ENCODE data around the gene SPATA46.

SPATA46 gene

DNA sequence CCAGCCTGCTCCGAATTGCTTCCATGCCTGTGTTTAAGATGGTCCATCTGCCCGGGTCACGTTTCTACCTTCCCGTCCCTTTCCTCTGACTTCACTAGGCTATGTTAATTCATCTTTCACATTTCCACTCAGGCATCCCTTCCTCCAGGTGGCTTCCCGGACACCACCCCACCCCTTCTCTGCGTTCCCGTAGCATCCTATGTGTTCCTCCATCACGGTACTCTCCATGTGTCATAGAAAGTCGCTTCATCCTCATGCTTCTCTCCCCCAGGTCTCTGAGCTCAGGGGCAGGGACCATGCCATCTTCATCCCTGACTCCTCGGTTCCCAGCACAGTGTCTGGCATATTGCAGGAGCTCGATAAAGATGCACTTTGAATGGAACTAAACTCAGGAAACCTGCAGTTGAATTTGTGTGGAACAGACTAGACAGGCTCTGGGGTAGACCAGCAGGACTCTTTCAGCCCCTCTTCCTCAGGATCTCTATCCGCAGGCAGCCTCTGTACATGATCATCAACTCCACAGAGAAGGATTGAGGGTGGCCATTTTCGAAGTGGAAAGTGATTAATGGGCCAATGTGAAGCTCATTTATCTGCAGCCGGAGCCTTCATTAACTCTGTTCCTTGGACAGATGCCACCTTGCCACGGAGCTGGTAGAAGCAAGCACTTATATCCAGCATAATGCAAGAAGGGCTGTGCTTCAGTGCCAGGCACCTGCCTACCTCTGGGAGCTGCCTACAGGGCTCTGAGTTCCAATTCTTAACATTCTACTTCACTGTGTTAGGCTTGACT lies 13.9 kb upstream of the SPATA46 start:
- DNase-seq: no peak

DNA sequence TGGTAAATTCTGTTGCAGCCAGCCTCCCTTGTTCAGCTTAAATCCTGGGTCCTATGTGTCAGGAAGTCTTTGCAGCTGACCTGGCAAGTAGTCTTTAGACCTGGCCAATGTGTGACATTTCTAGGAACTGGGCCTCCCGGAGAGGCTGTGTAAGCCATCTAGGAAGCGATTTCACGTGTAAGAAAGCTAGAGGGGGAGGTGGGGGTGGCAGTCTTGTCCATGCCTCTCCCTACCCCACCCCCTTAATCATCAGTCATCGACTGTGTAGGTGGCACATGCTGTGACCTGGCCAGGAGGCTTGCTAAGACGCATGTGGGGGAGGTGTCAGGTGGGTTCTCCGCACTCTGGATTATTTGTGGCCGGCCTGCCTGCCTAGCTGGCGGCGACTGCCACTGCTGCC lies 13.3 kb upstream of the SPATA46 start:
- DNase-seq: peak in 1 of 14 donors; percentile 39

GRCh38 chr1:162389021-162389818 lies 12.6 kb upstream of the SPATA46 start:
- DNase-seq: no peak

GRCh38 chr1:162388615-162389014 lies 12.0 kb upstream of the SPATA46 start:
- DNase-seq: no peak

DNA sequence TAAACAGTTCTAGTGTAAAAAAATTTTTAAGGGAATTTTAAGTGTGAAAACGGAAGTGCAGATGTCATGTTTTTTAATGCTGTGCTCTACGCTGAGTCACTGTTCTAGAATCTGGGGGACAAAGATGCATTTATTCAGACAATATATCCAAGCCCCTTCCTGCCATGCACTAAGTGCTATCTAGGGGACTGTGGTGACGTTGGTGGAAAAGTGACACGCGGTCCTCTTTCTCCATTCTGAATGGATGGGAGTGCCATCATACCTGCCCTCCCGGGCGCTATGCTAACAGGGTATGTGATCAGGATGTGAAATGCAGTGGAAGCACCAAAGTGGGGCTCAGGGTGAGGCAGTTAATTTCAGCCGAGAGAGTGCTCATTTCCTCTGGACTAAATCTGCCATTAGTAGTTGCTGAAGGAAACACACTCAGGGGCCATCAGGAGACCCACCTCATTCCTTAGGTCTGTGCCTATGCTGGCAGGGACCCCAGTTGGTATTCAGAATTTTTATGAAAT lies 11.5 kb upstream of the SPATA46 start:
- no peak for DNase-seq

DNA sequence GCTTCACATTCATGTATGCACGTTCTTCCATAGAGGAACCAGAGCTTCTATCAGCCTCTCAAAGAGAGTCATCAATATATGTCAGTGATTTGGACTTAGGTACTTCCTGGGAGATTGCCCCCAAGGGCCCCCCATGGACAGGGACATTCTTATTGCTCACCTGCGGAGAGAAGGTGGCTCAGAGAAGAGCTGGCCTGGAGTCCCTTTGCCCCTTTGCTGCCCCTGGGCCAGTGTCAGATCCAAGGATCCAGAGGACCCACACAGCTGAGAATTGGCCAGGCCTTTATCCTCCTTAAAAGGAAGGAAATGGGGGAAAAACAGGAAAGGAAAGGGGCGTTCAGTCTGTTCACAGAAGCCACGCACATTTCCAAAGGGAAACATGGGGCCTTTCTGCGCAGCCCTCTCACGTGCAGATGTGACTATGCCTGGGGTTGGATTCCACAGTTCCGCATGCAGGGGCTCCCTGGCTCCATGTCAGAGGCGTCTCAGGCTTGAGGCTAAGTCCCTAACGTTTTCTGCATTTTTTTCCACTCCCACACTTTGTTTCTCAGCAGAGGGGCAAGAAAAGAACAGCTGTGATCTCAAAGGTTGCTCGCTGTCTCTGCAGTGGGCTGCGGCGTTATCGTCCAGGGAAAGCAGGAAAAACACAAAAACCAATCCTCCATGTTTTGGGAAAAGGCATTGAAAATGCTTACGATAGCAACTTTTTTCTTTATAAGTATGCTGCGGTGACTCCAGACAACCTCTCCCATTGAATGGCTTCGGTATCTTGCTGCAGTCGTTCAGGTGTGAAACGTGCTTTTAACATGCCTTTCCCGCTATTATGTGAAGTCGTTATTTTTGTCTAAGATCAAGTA lies 10.8 kb upstream of the SPATA46 start:
- no peak for DNase-seq

DNA sequence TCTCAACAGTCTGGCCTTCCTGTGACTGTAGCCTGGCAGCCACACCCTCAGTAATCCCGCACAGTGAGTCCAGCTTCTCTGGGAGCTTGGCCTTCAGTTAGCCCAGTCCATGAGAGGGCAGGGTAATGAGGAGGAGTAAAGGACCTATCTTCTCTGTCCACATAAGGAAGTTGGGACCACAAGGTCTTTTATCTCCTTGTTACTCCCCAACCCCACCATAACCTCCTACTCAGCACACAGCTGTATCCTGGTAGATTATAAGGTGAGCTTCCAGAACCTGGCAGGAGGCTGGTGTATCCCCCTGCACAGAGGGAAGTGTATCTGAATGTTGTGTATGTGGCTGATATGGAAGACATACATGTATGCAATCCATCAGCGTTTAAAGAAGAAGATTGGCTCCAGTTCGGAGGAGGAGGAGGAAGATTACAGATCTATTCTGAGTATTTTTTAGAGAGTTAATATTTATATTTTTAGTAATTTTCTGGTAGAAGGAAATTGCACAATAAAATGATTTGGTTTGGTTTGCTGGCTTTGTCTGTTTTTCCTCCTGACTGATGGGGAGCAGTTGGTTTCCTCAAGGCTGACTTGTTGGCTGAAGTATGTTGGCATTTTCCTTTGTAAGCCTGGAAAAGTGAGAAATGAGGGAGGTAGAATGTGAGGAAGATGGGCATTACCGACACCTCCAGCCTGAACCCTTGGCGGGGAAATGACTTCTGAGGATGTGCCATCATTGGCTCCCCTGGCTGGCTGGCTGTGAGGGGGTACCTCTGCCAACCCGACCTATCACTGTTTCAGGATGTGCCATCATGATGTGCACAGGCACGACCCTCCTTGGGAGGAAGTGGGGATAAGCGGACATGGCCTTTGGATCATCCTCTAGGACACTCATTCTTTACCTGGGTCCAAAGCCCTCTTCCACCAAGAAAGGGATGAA lies 9.9 kb upstream of the SPATA46 start:
- no peak for DNase-seq

- DNase-seq: no peak
Measured at GRCh38 chr1:162385702-162386101, 9.0 kb upstream of the SPATA46 start.

DNA sequence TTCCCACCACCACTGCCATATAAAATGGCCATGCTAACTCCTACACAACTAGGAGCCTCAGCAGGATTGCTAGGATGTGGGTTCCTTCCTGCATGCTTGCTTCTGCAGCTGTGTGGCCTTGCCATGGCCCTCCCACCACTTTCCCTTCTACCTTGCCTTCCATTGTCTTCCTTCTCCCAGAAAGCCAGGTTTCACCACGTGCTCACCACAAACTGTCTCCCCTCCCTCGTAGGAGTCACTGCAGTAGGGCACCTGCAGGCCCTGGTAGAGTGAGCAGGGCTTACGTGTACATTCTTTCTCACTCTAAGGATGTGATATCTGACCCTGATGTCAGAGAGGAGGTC lies 8.6 kb upstream of the SPATA46 start:
- no peak for DNase-seq

- no peak for DNase-seq
Measured at GRCh38 chr1:162384601-162385279, 8.1 kb upstream of the SPATA46 start.

DNA sequence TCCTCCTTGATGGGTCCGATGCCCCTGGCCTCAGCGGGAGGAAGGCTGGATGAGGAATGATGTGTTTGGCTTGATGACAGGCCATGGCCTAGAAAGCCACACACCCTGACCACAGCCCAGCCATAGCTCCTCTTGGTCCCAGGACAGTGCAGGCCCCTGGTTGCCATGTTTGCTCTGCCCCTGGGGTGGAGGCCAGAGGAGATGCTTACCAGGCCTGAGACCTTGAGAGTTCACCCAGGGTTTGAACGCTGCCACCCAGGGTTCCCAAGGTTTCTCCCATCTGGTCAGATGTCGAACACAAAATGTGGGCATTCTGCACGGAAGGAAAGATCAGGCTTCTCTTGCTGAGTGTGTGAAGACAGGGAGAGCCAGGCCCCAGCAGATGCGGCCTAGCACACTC lies 7.5 kb upstream of the SPATA46 start:
- no peak for DNase-seq

GRCh38 chr1:162383516-162383915 lies 6.9 kb upstream of the SPATA46 start:
- no peak for DNase-seq

DNA sequence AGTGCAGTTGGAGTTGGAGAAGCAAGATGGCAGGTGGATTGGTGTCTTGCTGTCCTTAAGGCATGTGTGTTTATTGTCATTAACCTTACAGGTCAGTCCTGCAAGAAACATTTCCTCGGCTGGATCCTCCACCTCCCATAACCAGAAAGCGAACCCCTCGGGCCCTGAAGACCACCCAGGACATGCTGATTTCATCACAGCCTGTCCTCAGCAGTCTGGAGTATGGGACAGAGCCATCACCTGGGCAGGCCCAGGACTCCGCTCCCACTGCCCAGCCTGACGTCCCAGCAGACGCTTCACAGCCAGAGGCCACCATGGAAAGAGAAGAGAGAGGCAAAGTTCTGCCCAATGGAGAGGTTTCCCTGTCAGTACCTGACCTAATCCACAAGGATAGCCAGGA lies 6.4 kb upstream of the SPATA46 start:
- DNase-seq: no peak

DNA sequence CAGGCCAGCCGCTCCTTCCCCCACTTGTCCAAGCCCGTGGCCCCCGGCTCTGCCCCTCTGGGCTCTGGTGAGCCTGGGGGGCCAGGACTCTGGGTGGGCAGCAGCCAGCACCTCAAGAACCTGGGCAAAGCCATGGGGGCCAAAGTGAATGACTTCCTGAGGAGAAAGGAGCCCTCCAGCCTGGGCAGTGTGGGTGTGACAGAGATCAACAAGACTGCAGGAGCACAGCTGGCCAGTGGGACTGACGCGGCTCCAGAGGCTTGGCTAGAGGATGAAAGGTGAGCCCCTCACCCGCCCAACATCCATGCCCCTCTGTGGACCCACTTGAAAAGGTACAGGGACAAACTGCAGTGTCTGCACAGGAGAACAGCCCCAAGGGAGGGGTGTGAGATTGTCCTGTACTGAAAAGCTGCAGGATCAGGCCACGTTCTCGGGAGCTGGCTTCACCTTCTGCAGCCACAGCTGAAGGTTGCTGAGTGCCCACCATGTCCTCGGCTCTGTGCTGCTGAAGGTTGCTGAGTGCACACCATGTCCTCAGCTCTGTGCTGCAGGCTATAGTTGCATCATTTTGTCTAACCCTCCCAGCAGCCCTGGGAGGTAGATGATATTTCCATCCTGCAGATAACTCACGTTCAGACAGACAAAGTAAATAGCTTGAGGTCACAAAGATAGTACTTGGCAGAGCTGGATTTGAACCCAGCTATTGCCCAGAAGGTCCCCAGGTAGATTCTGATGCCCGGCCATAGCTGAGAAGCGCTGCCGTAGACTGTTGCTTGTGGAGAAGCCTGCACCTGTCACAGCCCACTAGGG lies 5.5 kb upstream of the SPATA46 start:
- no peak for DNase-seq

DNA sequence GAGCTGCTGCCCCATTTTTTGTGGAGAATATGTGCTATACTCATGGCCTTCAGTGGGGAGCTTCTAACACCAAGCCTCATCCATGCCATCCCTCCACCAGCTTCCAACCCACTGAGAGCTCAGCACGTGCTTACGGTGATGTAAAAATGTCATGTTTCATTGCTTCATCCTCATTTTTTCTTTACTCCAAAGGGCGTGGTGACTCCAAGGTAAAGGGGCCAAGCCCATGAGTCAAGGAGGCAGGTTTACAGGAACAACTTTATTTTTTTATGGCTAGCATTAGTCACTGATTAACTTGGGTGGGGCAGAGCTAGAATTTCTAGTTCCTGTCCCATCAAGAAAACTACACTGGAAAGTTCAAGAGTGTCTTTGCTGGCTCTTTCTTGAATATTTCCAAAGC lies 4.7 kb upstream of the SPATA46 start, which contains the start of gene C1orf226:
Gene C1orf226, plus strand, starts transcription at position 346 of the 400 bp plus-strand sequence. CDS start 174 bp downstream, outside the sequence.
- DNase-seq: no peak

DNA sequence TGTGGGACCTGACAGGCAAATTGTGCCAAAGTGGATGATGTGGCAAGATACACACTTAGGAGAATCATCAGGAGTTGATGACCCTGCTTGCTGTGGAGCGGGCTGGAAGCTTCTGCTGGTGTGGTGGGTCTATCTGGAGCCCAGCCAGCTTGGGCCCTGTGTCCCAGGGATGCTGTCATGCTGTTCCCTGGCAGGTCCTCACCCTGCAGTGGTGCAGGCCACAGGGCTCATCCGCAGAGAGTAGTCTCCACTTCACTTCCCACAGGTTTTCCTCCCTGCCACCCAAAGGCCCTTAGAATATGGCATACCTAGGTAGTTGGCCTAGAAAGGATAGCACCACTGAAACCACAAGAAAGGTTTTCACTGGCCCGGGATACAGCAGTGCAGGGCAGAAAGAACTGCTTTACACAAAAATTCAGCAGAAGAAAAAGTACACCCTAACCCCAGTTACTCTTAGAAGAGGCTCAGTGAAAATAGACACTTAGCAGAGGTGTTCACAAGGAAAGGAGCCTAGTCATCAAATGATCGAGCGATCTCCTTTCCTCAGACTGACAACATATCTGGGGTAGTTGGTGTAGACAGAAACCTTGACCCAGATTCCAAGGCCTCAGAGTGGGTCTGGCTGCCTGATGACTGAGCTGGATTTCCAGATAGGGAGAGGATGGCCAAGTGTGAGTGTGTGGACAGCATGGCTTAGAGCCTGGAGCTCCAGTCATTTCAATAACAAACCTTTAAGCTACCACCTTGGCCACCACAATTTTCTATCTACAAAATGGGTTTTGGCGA lies 3.6 kb upstream of the SPATA46 start:
- no peak for DNase-seq

DNA sequence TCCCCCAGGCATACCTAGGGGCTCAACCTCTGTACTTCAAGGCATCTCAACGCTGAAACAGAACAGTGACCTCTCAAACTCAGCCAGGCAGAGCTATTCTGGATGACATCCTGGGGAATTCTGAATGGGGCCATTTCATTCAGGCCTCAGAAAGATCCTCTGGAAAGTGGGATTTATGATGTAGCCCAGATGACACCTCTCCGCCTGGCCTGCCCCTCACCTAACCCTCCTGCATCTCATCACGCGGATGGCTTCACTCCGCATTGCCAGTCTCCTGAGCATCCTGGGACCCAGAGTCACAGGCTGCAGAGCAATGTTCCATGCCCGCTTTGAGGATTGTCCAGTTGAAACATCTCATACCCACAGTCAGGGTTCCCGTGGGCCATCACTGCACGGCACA lies 1.2 kb downstream of the SPATA46 start:
- DNase-seq: no peak

GRCh38 chr1:162374406-162374805 lies 2.2 kb downstream of the SPATA46 start:
- DNase-seq: no peak

Measured in C1 segment of cervical spinal cord (tissue), 14 donors.